Measurements from ENCODE around the gene VILL. TPM values are rescaled to one million over a fixed set of nuclear protein-coding genes. Genes with fewer than 3 reads are reported as not detected.

Gene VILL
- total RNA-seq, 1 donor from 2014 or later = 13.7 TPM

DNA sequence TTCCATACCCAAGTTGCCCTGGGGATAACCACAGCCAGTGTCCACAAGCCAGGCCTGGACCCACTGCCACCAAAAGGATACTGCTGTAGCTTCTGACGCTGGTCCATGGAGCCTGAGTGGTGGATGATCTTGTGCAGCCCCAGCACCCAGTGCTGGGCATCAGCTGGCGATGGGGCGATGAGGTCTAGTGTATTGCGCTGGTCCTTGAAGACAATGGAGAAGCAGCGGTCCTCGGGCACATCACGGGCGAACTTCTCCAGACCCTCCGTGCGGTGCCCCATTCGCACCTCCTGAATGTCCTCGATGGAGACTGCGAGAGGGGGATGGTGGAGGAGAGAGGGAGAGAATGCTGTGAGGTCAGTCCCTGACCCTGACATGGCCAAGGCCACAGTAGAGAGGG is 25.8 kb downstream of the VILL start:
- TF ChIP-seq CTCF (IDR thresholded peaks at IDR 0.05; ENCODE audit: unreplicated experiment) = no peak
- Mint-ChIP-seq H3K27ac (ENCODE audit: unreplicated experiment) (no peak overlapping the region), H3K9me3 (ENCODE audit: unreplicated experiment) (no peaks in the 10 kb centered on the region), H3K4me1 (ENCODE audit: unreplicated experiment) (peaks cover 10% of the 10 kb centered on the region), H3K36me3 (ENCODE audit: low read depth, unreplicated experiment) (peaks cover 40% of the 10 kb centered on the region), H3K4me3 (ENCODE audit: unreplicated experiment) (peak overlapping the region; percentile 56), H3K27me3 (ENCODE audit: unreplicated experiment) (peaks cover 6% of the 10 kb centered on the region)
- no peak for DNase-seq (ENCODE audit: low spot score)

- Mint-ChIP-seq H3K27me3 (ENCODE audit: unreplicated experiment) (peaks cover 9% of the 10 kb centered on the region), H3K27ac (ENCODE audit: unreplicated experiment) (no peak overlapping the region), H3K9me3 (ENCODE audit: unreplicated experiment) (no peaks in the 10 kb centered on the region), H3K36me3 (ENCODE audit: low read depth, unreplicated experiment) (peaks cover 36% of the 10 kb centered on the region), H3K4me3 (ENCODE audit: unreplicated experiment) (no peak overlapping the region), H3K4me1 (ENCODE audit: unreplicated experiment) (peaks cover 4% of the 10 kb centered on the region)
- no peak for DNase-seq (ENCODE audit: low spot score)
- TF ChIP-seq CTCF (IDR thresholded peaks at IDR 0.05; ENCODE audit: unreplicated experiment) = no peak
Measured at GRCh38 chr3:38016847-38017444, 26.4 kb downstream of the VILL start.

DNA sequence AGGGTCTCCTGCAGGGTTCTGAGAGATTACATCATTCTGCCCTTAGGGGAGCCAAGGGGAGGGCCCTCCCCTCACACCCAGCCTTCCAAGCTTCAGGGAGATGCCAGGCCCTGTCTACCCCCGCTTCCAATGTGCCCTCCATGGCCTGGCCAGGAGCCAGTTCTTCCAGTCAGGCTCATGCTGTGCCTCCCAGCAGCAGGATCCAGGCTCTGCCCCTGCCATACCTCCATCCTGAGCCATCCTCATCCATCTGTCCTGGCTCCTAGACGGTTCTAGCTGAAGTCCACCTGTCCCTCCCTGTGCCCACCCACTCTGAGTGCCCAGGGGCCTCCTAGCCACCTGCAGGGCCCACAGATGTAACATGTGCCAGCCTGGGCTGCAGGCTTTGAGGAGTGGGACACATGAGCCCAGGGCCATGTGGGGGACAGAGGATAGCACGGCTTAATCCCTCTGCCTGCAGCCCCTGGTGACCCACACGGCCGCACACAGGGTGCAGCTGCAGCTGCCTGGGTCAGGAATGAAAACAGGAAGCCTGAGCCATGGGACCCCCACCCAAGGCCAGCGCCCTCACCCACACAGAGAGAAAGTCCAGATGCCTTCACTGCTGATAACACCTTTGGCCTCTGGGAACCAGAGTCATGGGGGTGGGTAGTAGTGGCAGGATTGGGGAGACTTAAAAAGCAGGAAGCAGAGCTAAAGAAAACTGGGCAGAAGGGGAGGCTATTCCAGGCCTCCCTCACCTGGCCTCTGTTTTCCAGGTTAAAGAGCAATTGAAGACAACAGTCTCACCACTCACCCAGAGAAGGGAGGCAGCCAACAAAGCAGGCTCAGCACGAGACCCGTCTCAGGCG is 27.1 kb downstream of the VILL start:
- H3K9me3 Mint-ChIP-seq (ENCODE audit: unreplicated experiment) = no peaks in the 10 kb centered on the region
- DNase-seq (ENCODE audit: low spot score) = no peak
- TF ChIP-seq CTCF (IDR thresholded peaks at IDR 0.05; ENCODE audit: unreplicated experiment) = no peak
- no peak overlapping the region for H3K4me3 Mint-ChIP-seq (ENCODE audit: unreplicated experiment)
- peaks cover 9% of the 10 kb centered on the region for H3K27me3 Mint-ChIP-seq (ENCODE audit: unreplicated experiment)
- H3K27ac Mint-ChIP-seq (ENCODE audit: unreplicated experiment) = no peak overlapping the region
- H3K36me3 Mint-ChIP-seq (ENCODE audit: low read depth, unreplicated experiment) = peaks cover 36% of the 10 kb centered on the region
- peaks cover 3% of the 10 kb centered on the region for H3K4me1 Mint-ChIP-seq (ENCODE audit: unreplicated experiment)

GRCh38 chr3:38018296-38019266 is 28.0 kb downstream of the VILL start:
- Mint-ChIP-seq H3K9me3 (ENCODE audit: unreplicated experiment) (no peaks in the 10 kb centered on the region), H3K27me3 (ENCODE audit: unreplicated experiment) (peaks cover 14% of the 10 kb centered on the region), H3K36me3 (ENCODE audit: low read depth, unreplicated experiment) (peaks cover 36% of the 10 kb centered on the region), H3K4me3 (ENCODE audit: unreplicated experiment) (no peak overlapping the region), H3K27ac (ENCODE audit: unreplicated experiment) (no peak overlapping the region), H3K4me1 (ENCODE audit: unreplicated experiment) (peaks cover 4% of the 10 kb centered on the region)
- DNase-seq (ENCODE audit: low spot score) = no peak
- no peak for TF ChIP-seq CTCF (IDR thresholded peaks at IDR 0.05; ENCODE audit: unreplicated experiment)
